ENCODE results near the gene PCLAF.

DNA sequence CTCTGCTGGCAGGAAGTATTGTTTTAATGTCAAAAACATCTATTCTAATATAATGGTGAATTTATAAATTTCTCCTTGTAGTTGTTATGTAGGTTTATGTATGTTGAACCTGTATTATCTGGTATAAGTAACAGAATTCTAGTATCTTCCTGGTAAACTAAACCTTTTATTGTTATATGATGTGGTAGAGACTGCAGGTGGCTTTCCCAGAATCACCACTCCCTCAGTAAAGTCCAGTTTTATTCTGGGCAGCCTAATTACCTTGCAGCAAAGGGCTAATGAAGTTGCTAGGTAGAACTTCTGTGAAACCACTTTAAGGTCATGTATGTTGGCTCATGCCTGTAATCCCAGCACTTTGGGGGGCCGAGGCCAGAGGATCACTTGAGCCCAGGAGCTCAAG lies 40.9 kb downstream of the PCLAF start:
- TF ChIP-seq, protein P1, sequence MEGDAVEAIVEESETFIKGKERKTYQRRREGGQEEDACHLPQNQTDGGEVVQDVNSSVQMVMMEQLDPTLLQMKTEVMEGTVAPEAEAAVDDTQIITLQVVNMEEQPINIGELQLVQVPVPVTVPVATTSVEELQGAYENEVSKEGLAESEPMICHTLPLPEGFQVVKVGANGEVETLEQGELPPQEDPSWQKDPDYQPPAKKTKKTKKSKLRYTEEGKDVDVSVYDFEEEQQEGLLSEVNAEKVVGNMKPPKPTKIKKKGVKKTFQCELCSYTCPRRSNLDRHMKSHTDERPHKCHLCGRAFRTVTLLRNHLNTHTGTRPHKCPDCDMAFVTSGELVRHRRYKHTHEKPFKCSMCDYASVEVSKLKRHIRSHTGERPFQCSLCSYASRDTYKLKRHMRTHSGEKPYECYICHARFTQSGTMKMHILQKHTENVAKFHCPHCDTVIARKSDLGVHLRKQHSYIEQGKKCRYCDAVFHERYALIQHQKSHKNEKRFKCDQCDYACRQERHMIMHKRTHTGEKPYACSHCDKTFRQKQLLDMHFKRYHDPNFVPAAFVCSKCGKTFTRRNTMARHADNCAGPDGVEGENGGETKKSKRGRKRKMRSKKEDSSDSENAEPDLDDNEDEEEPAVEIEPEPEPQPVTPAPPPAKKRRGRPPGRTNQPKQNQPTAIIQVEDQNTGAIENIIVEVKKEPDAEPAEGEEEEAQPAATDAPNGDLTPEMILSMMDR (IDR thresholded peaks at IDR 0.05), result no peak
- TF ChIP-seq POLR2A (IDR thresholded peaks at IDR 0.05) (no peak), EP300 (IDR thresholded peaks at IDR 0.05) (no peak)
